T follicular helper cell (primary cell): ENCODE data around the gene TMEM140.
"Not testable (repeated sequence)": the region's sequence is repeated elsewhere in the genome, so short reads cannot be mapped to it uniquely, and the experiment has no call there.

Source experiments
- DNase-seq: peaks from one replicate; pipeline ENCODE4 v3.0.0-alpha.2; 2020; ENCODE audit warnings: low read depth

The TMEM140 gene

GRCh38 chr7:135195156-135195555 lies 47.3 kb downstream of the TMEM140 start:
- no peak for DNase-seq

GRCh38 chr7:135195968-135196629 lies 48.2 kb downstream of the TMEM140 start:
- no peak for DNase-seq

- DNase-seq: no peak
These were observed 49.5 kb downstream of the TMEM140 start for GRCh38 chr7:135197343-135197742.

GRCh38 chr7:135197906-135198655 lies 50.2 kb downstream of the TMEM140 start:
- no peak for DNase-seq

GRCh38 chr7:135199439-135199838 lies 51.6 kb downstream of the TMEM140 start:
- DNase-seq: no peak

- DNase-seq: no peak
These were observed 53.0 kb downstream of the TMEM140 start for GRCh38 chr7:135200821-135201331.

GRCh38 chr7:135201350-135201749 lies 53.5 kb downstream of the TMEM140 start:
- DNase-seq: no peak

GRCh38 chr7:135204341-135204749 lies 56.5 kb downstream of the TMEM140 start:
- no peak for DNase-seq

- DNase-seq: no peak
These were observed 57.0 kb downstream of the TMEM140 start for GRCh38 chr7:135204876-135205275.

GRCh38 chr7:135205850-135206249 lies 58.0 kb downstream of the TMEM140 start:
- no peak for DNase-seq

GRCh38 chr7:135206941-135207391 lies 59.1 kb downstream of the TMEM140 start:
- DNase-seq: no peak

- DNase-seq: no peak
These were observed 59.7 kb downstream of the TMEM140 start for GRCh38 chr7:135207406-135208101.

- no peak for DNase-seq
These were observed 60.4 kb downstream of the TMEM140 start for GRCh38 chr7:135208102-135208793.

- no peak for DNase-seq
These were observed 61.5 kb downstream of the TMEM140 start for GRCh38 chr7:135209225-135209834.

- no peak for DNase-seq
These were observed 63.0 kb downstream of the TMEM140 start for GRCh38 chr7:135210888-135211178.

- DNase-seq: peak; percentile 95
These were observed 63.5 kb downstream of the TMEM140 start, which contains the start of gene WDR91 for GRCh38 chr7:135211179-135211945. Gene WDR91 (minus strand): TSS chr7:135211526. CDS start chr7:135211502, 24 bp downstream.

GRCh38 chr7:135211946-135212685 lies 64.2 kb downstream of the TMEM140 start:
- not testable (repeated sequence) for DNase-seq

GRCh38 chr7:135213831-135214230 lies 66.0 kb downstream of the TMEM140 start:
- DNase-seq: no peak

GRCh38 chr7:135215180-135215579 lies 67.3 kb downstream of the TMEM140 start:
- no peak for DNase-seq

- no peak for DNase-seq
These were observed 67.8 kb downstream of the TMEM140 start for GRCh38 chr7:135215698-135216097.
